ENCODE data around the gene MTAP.

The MTAP gene

DNA sequence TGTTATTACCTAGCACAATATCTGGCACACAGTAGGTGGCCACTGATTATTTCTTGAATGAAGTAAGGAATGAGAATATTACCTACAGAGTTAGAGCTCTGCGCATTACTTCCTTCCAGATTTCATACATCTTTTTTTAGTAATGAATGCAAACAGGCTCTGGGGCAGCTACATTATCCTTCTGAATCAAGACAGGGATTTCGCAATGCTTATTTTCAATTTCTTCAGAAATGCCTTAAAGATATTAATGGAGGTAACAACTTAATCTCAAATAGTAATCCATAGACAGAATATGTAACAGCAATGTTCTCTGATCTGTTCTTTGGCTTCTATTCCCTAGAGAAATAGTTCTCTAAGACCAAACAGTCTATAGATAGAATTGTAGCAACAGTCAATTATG lies 159.1 kb downstream of the MTAP start:
- Histone ChIP-seq H3K4me3 (ENCODE audit: insufficient read length, low read depth) (no peak overlapping the region), H3K36me3 (ENCODE audit: insufficient read depth, insufficient read length, low read length) (no peaks in the 10 kb centered on the region), H3K27me3 (ENCODE audit: insufficient read depth, insufficient read length) (peaks cover 44% of the 10 kb centered on the region), H3K9me3 (ENCODE audit: insufficient read depth, low read length) (no peaks in the 10 kb centered on the region; the same call in 1 of the 2 replicates), H3K4me1 (ENCODE audit: insufficient read depth, insufficient read length) (peaks cover 5% of the 10 kb centered on the region), H3K9ac (ENCODE audit: insufficient read length, low read depth) (no peak overlapping the region)
- no peak for DNase-seq (ENCODE audit: low read depth, low spot score)
- TF ChIP-seq ZNF274 (IDR thresholded peaks at IDR 0.05; ENCODE audit: low read depth, low read length) (no peak), YY1 (IDR thresholded peaks at IDR 0.05; ENCODE audit: insufficient read depth, insufficient read length) (no peak), SUZ12 (IDR thresholded peaks at IDR 0.05; ENCODE audit: extremely low read depth, insufficient read depth, insufficient read length) (no peak)

GRCh38 chr9:21964925-21965385 lies 162.5 kb downstream of the MTAP start:
- Histone ChIP-seq H3K4me3 (ENCODE audit: insufficient read length, low read depth) (peak overlapping the region; percentile 60), H3K4me1 (ENCODE audit: insufficient read depth, insufficient read length) (peaks cover 10% of the 10 kb centered on the region), H3K27me3 (ENCODE audit: insufficient read depth, insufficient read length) (peaks cover 78% of the 10 kb centered on the region), H3K9me3 (ENCODE audit: insufficient read depth, low read length) (no peaks in the 10 kb centered on the region), H3K36me3 (ENCODE audit: insufficient read depth, insufficient read length, low read length) (no peaks in the 10 kb centered on the region), H3K9ac (ENCODE audit: insufficient read length, low read depth) (peak overlapping the region; percentile 71)
- TF ChIP-seq YY1 (IDR thresholded peaks at IDR 0.05; ENCODE audit: insufficient read depth, insufficient read length) (no peak), ZNF274 (IDR thresholded peaks at IDR 0.05; ENCODE audit: low read depth, low read length) (no peak), SUZ12 (IDR thresholded peaks at IDR 0.05; ENCODE audit: extremely low read depth, insufficient read depth, insufficient read length) (no peak)
- no peak for DNase-seq (ENCODE audit: low read depth, low spot score)

DNA sequence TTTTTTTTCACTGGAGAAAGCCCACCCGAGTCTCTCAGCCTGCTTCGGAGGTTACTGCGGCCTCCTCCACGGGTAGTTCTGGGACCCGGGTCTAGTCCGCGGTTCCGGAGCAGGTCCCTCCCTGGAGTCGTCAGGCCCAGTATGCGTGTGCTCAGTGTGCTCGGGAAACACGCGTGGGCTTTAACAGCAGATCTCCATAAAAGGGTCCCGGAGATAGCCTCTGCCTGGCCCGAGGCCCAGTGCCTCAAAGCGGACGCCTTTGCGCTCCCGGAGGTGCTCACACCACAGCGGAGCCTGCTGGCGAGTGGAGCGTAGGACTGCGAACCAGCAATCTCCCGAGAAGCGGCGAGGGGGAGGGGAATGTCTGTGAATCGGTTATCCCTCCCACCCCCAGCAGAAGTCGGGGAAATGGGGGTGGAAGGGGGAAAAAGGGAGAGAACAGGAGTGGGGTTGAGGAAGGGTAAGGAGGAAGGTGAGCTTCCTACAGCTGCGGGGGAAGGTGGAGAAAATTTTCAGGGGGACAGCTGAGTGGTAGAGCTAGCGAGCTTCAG lies 163.0 kb downstream of the MTAP start:
- H3K27me3 ChIP-seq (ENCODE audit: insufficient read depth, insufficient read length), result peaks cover 83% of the 10 kb centered on the region
- H3K9me3 ChIP-seq (ENCODE audit: insufficient read depth, low read length), result no peaks in the 10 kb centered on the region
- TF ChIP-seq YY1 (IDR thresholded peaks at IDR 0.05; ENCODE audit: insufficient read depth, insufficient read length) (no peak), ZNF274 (IDR thresholded peaks at IDR 0.05; ENCODE audit: low read depth, low read length) (no peak), SUZ12 (IDR thresholded peaks at IDR 0.05; ENCODE audit: extremely low read depth, insufficient read depth, insufficient read length) (no peak)
- no peak for DNase-seq (ENCODE audit: low read depth, low spot score)
- H3K4me1 ChIP-seq (ENCODE audit: insufficient read depth, insufficient read length), result peaks cover 10% of the 10 kb centered on the region
- H3K36me3 ChIP-seq (ENCODE audit: insufficient read depth, insufficient read length, low read length), result no peaks in the 10 kb centered on the region
- peak overlapping the region; percentile 60 for H3K4me3 ChIP-seq (ENCODE audit: insufficient read length, low read depth)
- H3K9ac ChIP-seq (ENCODE audit: insufficient read length, low read depth), result peak overlapping the region; percentile 71

DNA sequence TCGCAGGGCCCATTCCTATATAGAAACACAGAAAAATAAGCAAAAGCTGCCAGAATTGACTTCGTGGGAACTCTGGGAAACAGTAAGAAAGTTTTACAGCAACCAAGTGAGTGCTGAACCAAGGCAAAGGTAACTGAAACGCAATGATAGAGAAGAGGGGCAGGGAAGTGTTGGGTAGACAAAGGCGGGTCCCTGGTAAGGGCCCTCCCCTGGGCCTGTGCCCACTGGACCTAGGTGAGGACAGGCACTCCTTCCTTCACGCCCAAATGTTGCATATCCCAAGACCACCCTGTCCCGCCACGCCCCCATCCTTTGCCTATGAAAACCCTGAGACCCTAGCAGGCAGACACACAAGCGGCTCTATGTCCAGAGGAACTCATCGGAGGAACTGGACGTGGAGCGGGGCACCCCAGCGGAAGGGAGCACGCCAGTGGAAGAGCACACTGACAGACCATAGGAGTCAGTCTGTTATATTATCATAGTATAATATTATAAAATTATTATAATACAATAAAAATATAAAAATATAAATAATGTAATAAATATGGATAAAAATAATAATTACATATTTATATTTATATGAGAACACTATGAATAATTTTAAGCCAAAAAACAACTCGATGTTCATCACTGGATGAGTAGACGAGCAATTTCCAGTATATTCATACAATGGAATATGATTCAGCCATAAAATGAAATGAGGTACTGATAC lies 163.9 kb downstream of the MTAP start:
- Histone ChIP-seq H3K27me3 (ENCODE audit: insufficient read depth, insufficient read length) (peaks cover 91% of the 10 kb centered on the region), H3K4me3 (ENCODE audit: insufficient read length, low read depth) (no peak overlapping the region), H3K9me3 (ENCODE audit: insufficient read depth, low read length) (no peaks in the 10 kb centered on the region), H3K9ac (ENCODE audit: insufficient read length, low read depth) (no peak overlapping the region), H3K4me1 (ENCODE audit: insufficient read depth, insufficient read length) (peaks cover 10% of the 10 kb centered on the region), H3K36me3 (ENCODE audit: insufficient read depth, insufficient read length, low read length) (no peaks in the 10 kb centered on the region)
- TF ChIP-seq SUZ12 (IDR thresholded peaks at IDR 0.05; ENCODE audit: extremely low read depth, insufficient read depth, insufficient read length) (peak; percentile 51), ZNF274 (IDR thresholded peaks at IDR 0.05; ENCODE audit: low read depth, low read length) (no peak)
- DNase-seq (ENCODE audit: low read depth, low spot score), result no peak

DNA sequence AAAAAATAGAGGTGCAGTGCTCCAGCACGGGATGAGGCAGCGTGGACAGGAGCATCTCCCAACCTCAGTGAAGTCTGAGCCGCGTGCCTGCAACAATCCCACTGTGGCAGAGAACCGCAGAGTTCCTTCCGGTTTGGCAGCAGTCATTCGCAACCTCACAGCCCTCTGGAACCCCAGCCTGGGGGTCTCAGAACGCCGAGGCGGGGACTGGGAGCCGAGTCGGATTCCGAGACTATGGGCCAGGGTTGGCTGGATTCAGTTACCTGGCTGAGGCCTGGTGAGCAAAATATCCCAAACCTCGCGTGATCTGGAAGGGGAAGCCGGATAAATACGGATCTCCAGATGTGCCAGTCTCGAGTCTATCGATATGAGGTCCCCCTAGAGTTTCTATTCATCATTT lies 164.7 kb downstream of the MTAP start:
- H3K9ac ChIP-seq (ENCODE audit: insufficient read length, low read depth), result no peak overlapping the region
- H3K9me3 ChIP-seq (ENCODE audit: insufficient read depth, low read length), result no peaks in the 10 kb centered on the region
- peaks cover 98% of the 10 kb centered on the region for H3K27me3 ChIP-seq (ENCODE audit: insufficient read depth, insufficient read length)
- peaks cover 10% of the 10 kb centered on the region for H3K4me1 ChIP-seq (ENCODE audit: insufficient read depth, insufficient read length)
- H3K36me3 ChIP-seq (ENCODE audit: insufficient read depth, insufficient read length, low read length), result no peaks in the 10 kb centered on the region
- DNase-seq (ENCODE audit: low read depth, low spot score), result no peak
- TF ChIP-seq SUZ12 (IDR thresholded peaks at IDR 0.05; ENCODE audit: extremely low read depth, insufficient read depth, insufficient read length), result no peak
- no peak for TF ChIP-seq ZNF274 (IDR thresholded peaks at IDR 0.05; ENCODE audit: low read depth, low read length)
- TF ChIP-seq YY1 (IDR thresholded peaks at IDR 0.05; ENCODE audit: insufficient read depth, insufficient read length), result no peak
- no peak overlapping the region for H3K4me3 ChIP-seq (ENCODE audit: insufficient read length, low read depth)

- Histone ChIP-seq H3K4me1 (ENCODE audit: insufficient read depth, insufficient read length) (peaks cover 10% of the 10 kb centered on the region), H3K4me3 (ENCODE audit: insufficient read length, low read depth) (no peak overlapping the region), H3K27me3 (ENCODE audit: insufficient read depth, insufficient read length) (peaks cover 100% of the 10 kb centered on the region), H3K9me3 (ENCODE audit: insufficient read depth, low read length) (no peaks in the 10 kb centered on the region), H3K36me3 (ENCODE audit: insufficient read depth, insufficient read length, low read length) (no peaks in the 10 kb centered on the region), H3K9ac (ENCODE audit: insufficient read length, low read depth) (no peak overlapping the region)
- no peak for TF ChIP-seq ZNF274 (IDR thresholded peaks at IDR 0.05; ENCODE audit: low read depth, low read length)
- TF ChIP-seq YY1 (IDR thresholded peaks at IDR 0.05; ENCODE audit: insufficient read depth, insufficient read length), result no peak
- no peak for TF ChIP-seq SUZ12 (IDR thresholded peaks at IDR 0.05; ENCODE audit: extremely low read depth, insufficient read depth, insufficient read length)
- no peak for DNase-seq (ENCODE audit: low read depth, low spot score)
Observed at GRCh38 chr9:21967702-21968101, 165.3 kb downstream of the MTAP start.

DNA sequence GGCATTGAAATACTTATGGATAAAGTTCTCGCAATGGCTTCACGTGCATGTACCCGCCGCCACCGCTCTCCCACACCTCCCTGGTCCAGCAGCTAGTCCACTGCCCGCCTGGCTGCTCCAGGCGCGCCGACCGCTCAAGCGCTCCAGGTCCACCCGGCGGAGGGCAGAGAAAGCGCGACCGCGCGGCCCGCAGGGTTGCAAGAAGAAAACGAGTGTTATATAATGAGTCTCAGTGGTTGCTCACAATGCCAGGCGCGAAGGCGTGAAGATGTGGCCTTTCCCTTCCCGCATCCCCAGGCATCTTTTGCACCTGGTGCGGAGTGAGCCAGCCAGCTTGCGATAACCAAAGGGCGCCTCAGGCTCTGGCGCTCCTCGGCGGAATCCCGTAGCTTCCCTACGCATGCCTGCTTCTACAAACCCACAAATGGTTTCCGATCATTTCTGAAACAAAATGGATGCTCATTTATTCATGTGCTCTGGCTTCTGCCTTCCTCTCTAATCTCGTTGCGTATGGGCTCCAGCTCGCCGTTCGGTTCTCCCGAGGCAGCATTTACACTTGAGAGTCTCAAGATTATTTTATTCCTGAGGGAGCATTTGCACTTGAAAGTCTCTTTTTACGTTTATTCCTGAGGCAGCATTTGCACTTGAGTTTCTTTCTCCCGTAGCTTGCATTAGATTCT lies 166.0 kb downstream of the MTAP start:
- H3K9me3 ChIP-seq (ENCODE audit: insufficient read depth, low read length), result no peaks in the 10 kb centered on the region
- H3K4me3 ChIP-seq (ENCODE audit: insufficient read length, low read depth), result no peak overlapping the region
- H3K27me3 ChIP-seq (ENCODE audit: insufficient read depth, insufficient read length), result peaks cover 100% of the 10 kb centered on the region
- peak; percentile 99 for TF ChIP-seq SUZ12 (IDR thresholded peaks at IDR 0.05; ENCODE audit: extremely low read depth, insufficient read depth, insufficient read length)
- TF ChIP-seq ZNF274 (IDR thresholded peaks at IDR 0.05; ENCODE audit: low read depth, low read length), result no peak
- H3K9ac ChIP-seq (ENCODE audit: insufficient read length, low read depth), result no peak overlapping the region
- H3K4me1 ChIP-seq (ENCODE audit: insufficient read depth, insufficient read length), result peaks cover 10% of the 10 kb centered on the region
- H3K36me3 ChIP-seq (ENCODE audit: insufficient read depth, insufficient read length, low read length), result no peaks in the 10 kb centered on the region
- no peak for DNase-seq (ENCODE audit: low read depth, low spot score)
